HEK293 (cell line): ENCODE results near the gene ORM2.
"Not testable (repeated sequence)": the region's sequence is repeated elsewhere in the genome, so short reads cannot be mapped to it uniquely, and the experiment has no call there.

ENCODE experiments used
- CTCF ChIA-PET: fragments of 350-600 bp; formaldehyde crosslinking; extraction: SDS; loops from one replicate; lab custom pipeline; 2021; ENCODE audit warnings: antibody characterized with exemption; lab: Yijun Ruan, JAX
- POLR2A ChIA-PET: fragments of 300-600 bp; formaldehyde crosslinking; extraction: SDS; loops from one replicate; lab custom pipeline; 2020; ENCODE audit warnings: antibody characterized with exemption, inconsistent platforms; lab: Yijun Ruan, JAX
- H3K27ac ChIP-seq: fragments of 200-500 bp; sonication (Bioruptor generic); 2 replicates; pipeline ENCODE4 v1.5.1; 2014; ENCODE audit warnings: low read depth, low read length, control low read depth, inconsistent platforms; ENCODE audit errors: extremely low read depth
- H3K36me3 ChIP-seq, 2 experiments: fragments of 200-500 bp in 1 of 2; sonication (Bioruptor generic) in 1 of 2; 1 replicate in 1 of 2; 2 replicates in 1 of 2; pipeline ENCODE4 v1.5.1; 2014 to 2017; ENCODE audit warnings: inconsistent platforms in 2 of 2, low read length in 2 of 2; ENCODE audit not compliant: control insufficient read depth in 2 of 2, insufficient read depth in 1 of 2
- H3K4me1 ChIP-seq: fragments of 200-500 bp; sonication (Bioruptor generic); 2 replicates; pipeline ENCODE4 v1.5.1; 2014; ENCODE audit warnings: mild to moderate bottlenecking, low read length, inconsistent platforms; ENCODE audit not compliant: control insufficient read depth, insufficient read depth
- H3K4me3 ChIP-seq: 2 replicates; pipeline ENCODE4 v1.5.1; 2011; ENCODE audit warnings: low read depth, mild to moderate bottlenecking, control low read depth, low read length, moderate library complexity
- H3K9me3 ChIP-seq: fragments of 200-500 bp; sonication (Bioruptor generic); 2 replicates; pipeline ENCODE4 v1.5.1; 2014; ENCODE audit warnings: low read depth, low read length, inconsistent platforms; ENCODE audit not compliant: control insufficient read depth, insufficient read depth
- FEZF1 ChIP-seq: fragments of 450-650 bp; formaldehyde crosslinking; IDR thresholded peaks from 2 replicates; pipeline ENCODE4 v1.5.1; 2016; ENCODE audit warnings: missing biosample characterization, missing genetic modification characterization
- PRDM10 ChIP-seq: fragments of 450-650 bp; formaldehyde crosslinking; IDR thresholded peaks from 2 replicates; pipeline ENCODE4 v1.5.1; 2016; ENCODE audit warnings: missing biosample characterization, missing genetic modification characterization
- RBAK ChIP-seq: fragments of 450-650 bp; formaldehyde crosslinking; IDR thresholded peaks from 2 replicates; pipeline ENCODE4 v1.5.1; 2016; ENCODE audit warnings: missing biosample characterization, missing genetic modification characterization
- ZFP37 ChIP-seq: fragments of 450-650 bp; formaldehyde crosslinking; IDR thresholded peaks from 2 replicates; pipeline ENCODE4 v1.5.1; 2016; ENCODE audit warnings: missing biosample characterization, missing genetic modification characterization
- ZFP69B ChIP-seq: fragments of 450-650 bp; formaldehyde crosslinking; IDR thresholded peaks from 2 replicates; pipeline ENCODE4 v1.5.1; 2016; ENCODE audit warnings: missing biosample characterization, missing genetic modification characterization
- ZNF114 ChIP-seq: fragments of 450-650 bp; formaldehyde crosslinking; IDR thresholded peaks from 2 replicates; pipeline ENCODE4 v1.5.0; 2017; ENCODE audit warnings: missing biosample characterization, missing genetic modification characterization
- ZNF174 ChIP-seq: fragments of 450-650 bp; formaldehyde crosslinking; IDR thresholded peaks from 2 replicates; pipeline ENCODE4 v1.5.0; 2017; ENCODE audit warnings: missing biosample characterization, mild to moderate bottlenecking, missing genetic modification characterization
- ZNF24 ChIP-seq: fragments of 450-650 bp; formaldehyde crosslinking; IDR thresholded peaks from 2 replicates; pipeline ENCODE4 v1.5.1; 2016; ENCODE audit warnings: missing biosample characterization, missing genetic modification characterization
- ZNF302 ChIP-seq: fragments of 450-650 bp; formaldehyde crosslinking; IDR thresholded peaks from 2 replicates; pipeline ENCODE4 v1.5.1; 2016; ENCODE audit warnings: missing biosample characterization, missing genetic modification characterization, low read depth
- ZNF391 ChIP-seq: fragments of 450-650 bp; formaldehyde crosslinking; IDR thresholded peaks from 2 replicates; pipeline ENCODE4 v1.5.1; 2016; ENCODE audit warnings: low read depth, missing biosample characterization, missing genetic modification characterization, borderline replicate concordance
- ZNF394 ChIP-seq: fragments of 450-650 bp; formaldehyde crosslinking; IDR thresholded peaks from 2 replicates; pipeline ENCODE4 v1.5.1; 2016; ENCODE audit warnings: missing biosample characterization, missing genetic modification characterization, mild to moderate bottlenecking, moderate library complexity, borderline replicate concordance
- ZNF449 ChIP-seq: fragments of 450-650 bp; formaldehyde crosslinking; IDR thresholded peaks from 2 replicates; pipeline ENCODE4 v1.5.1; 2017; ENCODE audit warnings: missing biosample characterization, mild to moderate bottlenecking, missing genetic modification characterization, moderate library complexity
- ZNF473 ChIP-seq: fragments of 450-650 bp; formaldehyde crosslinking; IDR thresholded peaks from 2 replicates; pipeline ENCODE4 v1.5.1; 2017; ENCODE audit warnings: missing biosample characterization, missing genetic modification characterization
- ZNF48 ChIP-seq: fragments of 450-650 bp; formaldehyde crosslinking; IDR thresholded peaks from 2 replicates; pipeline ENCODE4 v1.5.1; 2016; ENCODE audit warnings: missing biosample characterization, missing genetic modification characterization
- ZNF518A ChIP-seq: fragments of 450-650 bp; formaldehyde crosslinking; conservative IDR thresholded peaks from 2 replicates; pipeline ENCODE4 v1.5.1; 2016; ENCODE audit warnings: low read depth, missing biosample characterization, missing genetic modification characterization
- ZNF521 ChIP-seq: fragments of 450-650 bp; formaldehyde crosslinking; IDR thresholded peaks from 2 replicates; pipeline ENCODE4 v1.5.1; 2017; ENCODE audit warnings: missing biosample characterization, mild to moderate bottlenecking, missing genetic modification characterization
- ZNF585B ChIP-seq: fragments of 450-650 bp; formaldehyde crosslinking; IDR thresholded peaks from 2 replicates; pipeline ENCODE4 v1.5.1; 2016; ENCODE audit warnings: missing biosample characterization, missing genetic modification characterization
- ZNF610 ChIP-seq: fragments of 450-650 bp; formaldehyde crosslinking; IDR thresholded peaks from 2 replicates; pipeline ENCODE4 v1.5.1; 2016; ENCODE audit warnings: missing biosample characterization, missing genetic modification characterization, borderline replicate concordance
- ZSCAN23 ChIP-seq: fragments of 450-650 bp; formaldehyde crosslinking; IDR thresholded peaks from 2 replicates; pipeline ENCODE4 v1.5.1; 2016; ENCODE audit warnings: missing biosample characterization, missing genetic modification characterization

The ORM2 gene

GRCh38 chr9:114321759-114322158, 7.9 kb upstream of the ORM2 start:
- H3K27ac ChIP-seq, result no peak overlapping the region
- ChIA-PET CTCF (interaction anchor here (0.6 to 2.0 kb wide), 3 partner anchors 19 to 332 kb away, joined by 3 to 7 read pairs (median 3); no protein-coding TSS in a partner anchor), POLR2A (no interaction called here)
- no peaks in the 10 kb centered on the region for H3K4me1 ChIP-seq
- no peaks in the 10 kb centered on the region for H3K9me3 ChIP-seq
- TF ChIP-seq ZNF521 (tag by site-specific recombination) (no peak), PRDM10 (tag by site-specific recombination) (no peak), ZNF449 (tag by site-specific recombination) (no peak), FEZF1 (tag by site-specific recombination) (no peak), ZNF114 (tag by site-specific recombination) (no peak), ZSCAN23 (no peak), ZNF24 (tag by site-specific recombination) (no peak), ZFP69B (tag by site-specific recombination) (no peak), ZNF585B (no peak), ZNF174 (no peak), ZNF391 (tag by site-specific recombination) (no peak), ZNF473 (tag by site-specific recombination) (no peak), ZFP37 (tag by site-specific recombination) (no peak), ZNF610 (tag by site-specific recombination) (no peak), ZNF48 (tag by site-specific recombination) (no peak), RBAK (no peak), ZNF394 (tag by site-specific recombination) (no peak), ZNF518A (tag by site-specific recombination) (no peak), ZNF302 (no peak)
- no peak overlapping the region for H3K4me3 ChIP-seq
- H3K36me3 ChIP-seq, result no peaks in the 10 kb centered on the region

- H3K9me3 ChIP-seq, H3K27ac ChIP-seq, H3K36me3 ChIP-seq, H3K4me1 ChIP-seq, POLR2A ChIA-PET, H3K4me3 ChIP-seq: not testable (repeated sequence)
- CTCF ChIA-PET, result interaction anchor here (2.0 kb wide), 1 partner anchor 240 kb away, joined by 7 read pairs; no protein-coding TSS in a partner anchor
Observed at GRCh38 chr9:114322160-114322818, 7.4 kb upstream of the ORM2 start.

- POLR2A ChIA-PET, CTCF ChIA-PET, H3K4me3 ChIP-seq, H3K4me1 ChIP-seq, H3K27ac ChIP-seq, H3K9me3 ChIP-seq, H3K36me3 ChIP-seq: not testable (repeated sequence)
Observed at GRCh38 chr9:114322831-114323531, 6.7 kb upstream of the ORM2 start, which contains the start of gene ORM1. Gene ORM1, plus strand, starts transcription at chr9:114323098. Its CDS starts 36 bp downstream, at chr9:114323134.
